ENCODE measurements around the gene PLEKHA8.
A peak's percentile ranks its signal among the peaks of the same experiment; 100 is the strongest.

PLEKHA8 gene

DNA sequence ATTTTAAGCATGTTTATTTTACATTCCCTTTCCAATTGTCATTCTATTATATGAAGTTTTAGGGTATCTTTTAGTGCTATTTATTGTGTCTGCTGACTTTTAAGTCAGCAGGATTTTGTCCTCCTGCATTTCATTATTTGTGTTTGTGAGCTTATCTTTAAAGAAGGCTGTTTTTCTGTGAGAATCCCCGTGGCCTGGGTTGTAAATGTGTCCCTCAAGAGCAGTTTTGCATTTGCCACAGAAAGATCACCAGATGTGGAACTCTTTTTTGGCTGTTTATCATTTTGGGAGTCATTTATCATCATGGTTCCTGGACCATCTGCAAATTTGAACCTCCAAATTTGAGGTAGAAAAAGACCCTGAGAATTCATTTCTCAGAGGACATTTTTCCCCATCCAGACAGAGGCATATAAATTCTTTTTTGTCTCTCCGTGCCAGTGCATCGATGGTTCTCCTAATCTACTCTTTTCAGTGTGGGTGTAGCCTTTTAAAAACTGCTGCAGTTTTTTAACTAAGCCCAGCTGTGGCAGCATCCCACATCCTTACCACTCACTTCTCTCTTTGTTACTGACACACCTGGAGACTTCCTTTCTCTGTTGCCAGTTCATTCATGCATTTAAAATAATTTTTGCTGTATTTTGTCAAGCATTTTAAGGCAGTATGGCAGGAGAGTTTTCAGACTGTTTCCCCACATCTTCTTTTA, 86.5 kb downstream of the PLEKHA8 start:
- no peak for DNase-seq

GRCh38 chr7:30115709-30116297, 87.6 kb downstream of the PLEKHA8 start:
- no peak for DNase-seq

GRCh38 chr7:30116771-30117170, 88.6 kb downstream of the PLEKHA8 start:
- DNase-seq, result no peak

GRCh38 chr7:30117896-30118295, 89.7 kb downstream of the PLEKHA8 start:
- DNase-seq, result no peak

DNA sequence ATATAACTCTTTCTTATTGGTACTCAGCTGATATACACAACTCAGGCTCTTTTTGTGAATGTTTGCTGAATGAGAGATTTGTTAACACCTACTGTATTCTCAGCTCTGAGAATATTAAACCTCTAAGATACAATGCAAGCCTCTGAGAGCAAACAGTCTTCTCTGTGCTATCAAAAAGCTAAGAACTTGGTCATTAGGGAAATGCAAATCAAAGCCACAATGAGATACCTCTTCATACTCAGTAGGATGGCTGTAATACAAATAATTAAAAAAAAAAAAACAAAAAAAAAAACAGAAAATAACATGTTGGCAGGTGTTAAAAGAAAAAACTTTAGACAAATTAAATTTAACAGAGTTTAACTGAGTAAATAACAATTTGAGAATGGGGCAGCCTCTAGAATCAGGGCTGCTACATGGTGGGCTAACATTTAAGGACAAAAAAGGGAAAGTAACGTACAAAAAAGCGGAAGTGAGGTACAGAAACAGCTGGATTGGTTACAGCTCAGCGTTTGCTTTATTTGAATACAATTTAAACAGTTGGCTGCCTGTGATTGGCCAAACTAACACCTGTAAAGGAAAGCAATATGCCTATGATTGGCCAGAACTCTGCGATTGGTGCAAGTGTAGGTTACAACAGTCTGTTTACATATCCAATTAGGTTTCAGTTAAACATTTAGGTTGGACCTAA, 91.8 kb downstream of the PLEKHA8 start:
- DNase-seq, result no peak

DNA sequence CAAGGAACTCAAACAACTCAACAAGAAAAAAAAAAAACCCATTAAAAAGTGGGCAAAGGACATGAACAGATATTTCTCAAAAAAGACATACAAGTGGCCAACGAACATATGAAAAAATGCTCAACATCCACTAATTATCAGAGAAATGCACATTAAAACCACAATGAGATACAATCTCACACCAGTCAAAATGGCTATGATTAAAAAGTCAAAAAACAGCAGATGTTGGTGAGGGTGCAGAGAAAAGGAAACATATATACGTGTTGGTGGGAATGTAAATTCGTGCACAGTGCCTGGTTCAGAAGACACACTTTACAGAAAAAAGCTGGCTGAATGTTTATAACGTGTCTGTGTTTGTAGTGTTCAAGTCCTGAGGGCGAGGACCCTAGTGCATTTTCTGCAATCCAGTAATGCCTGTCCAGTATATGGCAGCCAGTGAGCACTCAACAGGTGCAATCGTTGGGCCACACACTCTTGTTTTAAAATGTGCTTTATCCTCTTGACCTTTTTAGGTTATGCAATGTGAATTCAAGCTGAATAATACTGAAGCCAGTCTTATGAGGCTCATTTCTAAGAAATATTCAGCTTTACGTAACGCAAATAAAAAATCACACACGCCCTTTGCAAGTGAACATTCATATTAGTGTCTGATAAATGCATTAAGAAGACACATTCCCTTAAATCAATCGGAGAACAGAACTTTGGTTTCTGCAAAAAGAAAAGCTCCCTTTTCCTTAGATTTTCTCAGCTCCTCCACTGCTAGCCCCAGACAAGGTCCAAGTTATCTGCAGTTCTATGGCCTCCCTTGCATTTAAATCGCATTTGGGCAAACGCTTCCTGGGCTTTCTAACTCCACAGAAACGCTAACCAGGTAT, 105.8 kb downstream of the PLEKHA8 start:
- DNase-seq, result peak; percentile 62

- DNase-seq, result peak; percentile 98
Measured at GRCh38 chr7:30134611-30135300, 106.5 kb downstream of the PLEKHA8 start, which contains the start of gene MTURN. Gene MTURN (plus strand): TSS chr7:30134986. CDS start chr7:30135137, 151 bp downstream.

DNA sequence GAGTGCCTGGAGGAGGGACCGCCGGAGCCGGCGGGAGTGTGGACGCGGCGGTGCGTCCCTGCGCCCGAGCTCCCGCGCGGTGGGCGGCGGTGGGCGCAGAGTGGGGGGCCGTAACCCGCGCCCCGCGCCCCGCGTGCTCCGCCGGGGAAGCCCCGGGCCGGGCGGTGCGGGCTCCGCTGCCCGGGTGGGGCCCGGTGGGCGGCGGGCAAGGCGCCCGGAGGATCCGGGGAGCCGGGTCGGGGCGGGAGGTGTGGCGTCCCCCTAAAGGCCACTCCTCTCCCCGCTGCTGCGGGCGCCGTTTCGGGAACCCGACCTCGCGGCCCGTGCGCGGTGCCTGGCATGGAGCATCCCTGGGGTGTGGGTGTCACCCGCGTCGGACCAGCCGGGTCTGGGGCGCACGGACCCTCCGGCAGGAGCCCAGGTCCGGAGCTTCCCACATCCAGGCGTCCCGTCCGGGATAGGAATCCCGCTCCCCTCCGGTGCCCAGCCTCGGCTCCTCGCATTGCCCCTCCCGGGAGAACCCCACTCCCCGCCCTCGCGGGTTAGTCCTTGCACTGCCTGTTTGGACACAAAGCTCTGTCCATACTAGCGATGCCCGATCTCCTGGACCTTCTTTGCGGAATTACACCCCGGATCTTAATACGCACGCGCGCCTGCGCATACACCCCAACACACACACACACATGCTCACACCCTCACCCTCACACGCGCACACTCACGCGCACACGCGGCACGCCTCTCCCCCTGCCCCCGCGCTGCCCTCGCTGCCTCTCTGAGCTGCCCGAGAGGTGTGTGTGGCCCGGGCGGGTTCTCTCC, 107.3 kb downstream of the PLEKHA8 start:
- DNase-seq, result peak; percentile 84

DNA sequence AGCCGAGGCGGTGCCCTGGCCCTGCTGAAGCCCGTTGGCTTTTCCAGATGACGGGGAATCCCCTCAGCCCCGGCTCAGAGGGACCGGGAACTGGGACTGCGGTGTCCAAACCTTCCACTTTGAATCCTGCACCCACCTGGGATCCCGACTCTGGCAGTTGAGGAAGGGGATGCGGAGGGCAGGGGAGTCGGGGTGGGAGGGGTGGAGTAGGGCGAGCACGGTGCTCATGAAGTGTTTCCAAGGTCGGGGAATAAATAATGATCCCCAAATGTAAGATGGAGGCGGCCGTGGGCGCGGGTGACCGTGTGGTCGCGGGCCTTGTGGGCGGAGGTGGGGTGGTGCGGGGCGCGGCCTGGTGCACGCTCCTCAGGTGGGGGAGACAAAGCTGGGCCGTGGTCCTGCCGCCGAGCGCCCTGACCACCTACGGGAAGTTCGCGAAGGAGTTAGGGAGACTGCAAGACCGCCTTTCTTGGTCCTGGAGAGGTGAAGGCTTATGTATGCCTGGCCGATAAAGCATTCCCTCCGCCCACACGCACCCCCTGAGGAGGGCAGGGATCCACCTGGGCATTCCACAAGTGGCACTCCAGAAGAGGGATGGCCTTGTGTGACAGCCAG, 108.0 kb downstream of the PLEKHA8 start:
- peak; percentile 42 for DNase-seq

DNA sequence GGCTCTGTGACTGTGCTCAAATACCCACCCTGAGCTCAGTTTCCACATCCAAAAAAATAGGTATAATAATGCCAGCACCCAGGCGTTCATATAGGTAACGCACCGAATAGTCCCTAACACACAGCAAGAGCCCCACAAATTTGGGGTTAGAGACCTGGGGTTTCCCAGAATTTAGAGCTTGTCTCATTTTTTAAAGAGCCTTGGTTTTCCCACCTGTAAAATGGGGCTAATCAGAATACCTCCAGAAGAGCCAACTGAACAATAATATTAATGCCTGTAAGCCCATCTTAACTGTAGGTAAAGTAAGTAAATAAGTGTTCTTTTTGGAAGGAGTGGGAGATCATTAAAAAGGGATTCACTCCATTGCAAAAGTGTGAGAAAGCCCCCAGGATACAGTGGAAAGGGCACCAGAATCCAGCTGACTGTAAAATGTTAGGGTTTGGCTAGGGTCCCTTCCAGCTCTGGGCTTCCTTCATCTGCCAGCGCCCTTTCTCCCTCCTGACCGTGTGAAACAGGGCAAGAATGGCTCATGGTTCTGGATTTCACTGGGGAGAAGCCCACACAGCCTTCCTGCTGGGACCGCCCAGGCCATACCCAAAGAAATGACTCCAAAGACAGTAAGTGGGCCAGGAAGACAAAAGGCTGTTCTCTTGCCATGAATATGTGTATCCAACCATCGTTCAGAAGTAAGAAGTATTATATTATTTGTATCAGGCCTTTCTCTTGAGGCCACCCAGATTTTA, 108.7 kb downstream of the PLEKHA8 start:
- no peak for DNase-seq

- DNase-seq, result no peak
Measured at GRCh38 chr7:30139836-30140384, 111.7 kb downstream of the PLEKHA8 start.

DNA sequence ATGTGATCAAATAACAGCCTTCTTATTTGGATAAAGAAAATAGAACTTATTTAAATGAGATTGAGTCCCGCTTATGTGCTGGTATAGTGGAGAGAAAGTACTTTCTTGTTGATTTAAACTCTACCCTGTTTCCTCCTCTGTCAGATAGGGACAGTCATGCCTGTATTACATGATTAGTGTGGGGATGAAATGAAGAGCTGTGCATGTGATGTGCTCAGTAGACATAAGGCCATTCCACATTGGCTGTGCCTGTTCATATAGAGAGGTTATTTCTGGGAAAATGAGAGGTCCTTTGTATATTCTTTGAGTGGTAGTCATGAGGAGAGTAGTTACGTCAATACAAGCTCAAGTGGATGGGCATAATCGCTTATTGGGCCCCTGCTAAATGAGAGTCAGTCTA, 112.2 kb downstream of the PLEKHA8 start:
- DNase-seq, result no peak

DNA sequence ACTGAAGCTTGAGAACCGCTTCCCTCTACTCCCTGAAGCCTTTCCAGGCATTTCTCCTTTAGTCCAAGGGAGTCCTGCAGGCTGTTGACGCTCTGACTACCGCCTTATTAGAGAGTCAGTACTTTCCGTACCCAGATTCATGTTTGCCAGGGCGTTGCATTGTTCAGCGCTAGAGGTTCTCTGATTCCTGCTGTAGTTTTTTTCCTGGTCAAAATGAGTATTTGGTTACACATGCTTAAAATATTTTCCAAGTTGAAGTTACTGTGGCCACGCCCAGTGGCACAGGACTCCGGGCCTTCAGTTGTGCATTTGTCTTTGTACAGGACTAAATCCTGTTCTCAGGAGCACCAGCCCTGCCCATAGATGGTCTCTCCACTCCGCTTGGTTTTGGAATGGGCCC, 114.5 kb downstream of the PLEKHA8 start:
- DNase-seq, result peak; percentile 40

GRCh38 chr7:30143748-30144251, 115.6 kb downstream of the PLEKHA8 start:
- peak; percentile 69 for DNase-seq

DNA sequence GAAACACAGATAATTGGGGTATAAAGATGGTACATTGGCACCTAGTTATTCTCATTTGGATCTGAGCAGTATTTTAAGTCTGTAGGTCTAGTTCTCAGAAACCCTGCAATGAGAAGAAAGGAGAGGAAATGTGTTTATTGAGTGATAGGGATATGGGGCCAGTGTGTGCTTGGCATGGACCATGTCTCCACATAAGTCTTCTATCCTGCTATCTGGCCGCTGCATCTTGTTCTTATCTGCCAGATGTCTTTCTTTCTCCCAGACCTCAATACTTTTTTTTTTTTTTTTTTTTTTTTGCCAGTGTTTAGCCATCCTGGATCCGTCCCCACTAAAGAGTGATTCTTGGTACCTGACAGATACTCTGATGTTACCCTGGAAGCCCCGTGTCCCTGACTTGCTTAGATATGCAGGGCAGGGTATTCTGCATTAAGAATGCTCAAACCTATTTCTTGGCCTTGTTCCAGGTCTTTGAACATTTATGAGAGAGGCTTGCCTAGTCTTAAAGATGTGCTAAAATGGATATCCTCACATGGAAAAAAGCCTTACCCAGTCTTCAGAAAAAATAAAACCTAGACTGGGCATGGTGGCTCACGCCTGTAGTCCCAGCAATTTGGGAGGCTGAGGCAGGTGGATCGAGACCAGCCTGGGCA, 116.6 kb downstream of the PLEKHA8 start:
- peak; percentile 16 for DNase-seq

GRCh38 chr7:30145426-30145970, 117.3 kb downstream of the PLEKHA8 start:
- DNase-seq, result no peak

GRCh38 chr7:30146127-30146612, 118.0 kb downstream of the PLEKHA8 start:
- peak; percentile 41 for DNase-seq

GRCh38 chr7:30147223-30147622, 119.0 kb downstream of the PLEKHA8 start:
- DNase-seq, result no peak

DNA sequence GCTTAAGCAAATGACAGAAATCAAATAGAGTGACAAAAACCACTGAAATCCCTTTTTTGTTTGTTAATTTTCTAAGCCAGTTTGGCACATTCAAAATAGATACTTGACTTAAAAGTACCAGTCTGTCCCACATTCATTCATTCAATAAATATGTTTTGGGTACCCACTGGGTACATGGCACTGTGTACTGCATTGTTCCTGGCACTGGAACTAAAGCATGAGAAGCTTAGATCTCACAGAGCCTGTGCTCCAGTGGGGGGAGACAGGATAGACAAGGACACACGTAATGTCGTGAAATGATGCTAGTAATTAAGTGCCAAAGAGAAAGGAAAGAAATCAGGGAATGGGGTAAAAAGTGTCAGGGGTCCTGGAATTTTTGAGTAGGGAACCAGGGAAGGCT, 119.6 kb downstream of the PLEKHA8 start:
- no peak for DNase-seq
